Fibroblast of lung (primary cell): Measurements from ENCODE around the gene TMUB1.

ENCODE experiments used
- EZH2 ChIP-seq: IDR thresholded peaks from 2 replicates; pipeline ENCODE4 v1.5.1; 2012; ENCODE audit warnings: low read length, control low read depth, mild to moderate bottlenecking; ENCODE audit errors: missing control alignments
- TF ChIP-seq, protein P1 (sequence below), 2 donors: IDR thresholded peaks in 1 of 2; conservative IDR thresholded peaks in 1 of 2; 1 replicate in 1 of 2; 2 replicates in 1 of 2; pipeline ENCODE4 v1.5.1; 2011 to 2012; ENCODE audit warnings: low read length in 2 of 2, control low read depth in 1 of 2, inconsistent platforms in 1 of 2, low read depth in 1 of 2, mild to moderate bottlenecking in 1 of 2

DNA sequence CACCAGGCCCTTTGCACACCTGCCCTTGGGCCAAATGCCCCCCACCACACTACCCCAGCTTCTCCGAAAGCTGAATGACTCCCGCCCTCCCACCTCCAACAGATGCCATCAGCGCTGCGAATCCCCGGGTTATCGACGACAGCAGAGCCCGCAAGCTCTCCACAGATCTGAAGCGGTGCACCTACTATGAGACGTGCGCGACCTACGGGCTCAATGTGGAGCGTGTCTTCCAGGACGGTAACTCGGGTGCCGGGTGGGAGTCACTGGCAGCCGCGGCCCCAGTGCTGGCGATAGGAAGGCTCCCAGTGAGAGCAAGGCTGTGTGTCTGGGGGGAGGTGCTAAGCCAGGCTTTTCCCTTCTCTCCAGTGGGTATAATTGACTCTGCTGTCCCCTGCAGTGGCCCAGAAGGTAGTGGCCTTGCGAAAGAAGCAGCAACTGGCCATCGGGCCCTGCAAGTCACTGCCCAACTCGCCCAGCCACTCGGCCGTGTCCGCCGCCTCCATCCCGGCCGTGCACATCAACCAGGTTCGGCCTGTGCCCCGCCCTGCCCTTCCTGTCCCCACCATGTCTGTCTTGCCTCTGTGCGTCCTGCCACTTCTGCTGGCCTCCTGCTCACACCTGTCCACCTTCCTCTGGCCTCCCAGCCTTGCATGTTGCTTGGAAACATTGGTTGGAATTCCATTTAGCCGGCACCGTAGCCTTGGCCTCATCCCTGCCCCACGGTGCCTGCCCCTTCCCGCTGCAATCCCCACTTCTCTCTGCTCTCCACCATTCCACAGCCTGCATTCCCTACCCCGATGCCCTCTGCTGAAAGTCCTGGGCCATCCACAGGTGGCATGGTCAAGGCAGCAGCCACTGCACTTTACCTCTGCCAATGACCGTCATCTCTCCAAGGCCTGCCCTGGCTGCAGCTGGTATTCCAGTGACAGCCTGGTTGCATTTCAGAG lies 35.1 kb upstream of the TMUB1 start:
- TF ChIP-seq, protein P1, sequence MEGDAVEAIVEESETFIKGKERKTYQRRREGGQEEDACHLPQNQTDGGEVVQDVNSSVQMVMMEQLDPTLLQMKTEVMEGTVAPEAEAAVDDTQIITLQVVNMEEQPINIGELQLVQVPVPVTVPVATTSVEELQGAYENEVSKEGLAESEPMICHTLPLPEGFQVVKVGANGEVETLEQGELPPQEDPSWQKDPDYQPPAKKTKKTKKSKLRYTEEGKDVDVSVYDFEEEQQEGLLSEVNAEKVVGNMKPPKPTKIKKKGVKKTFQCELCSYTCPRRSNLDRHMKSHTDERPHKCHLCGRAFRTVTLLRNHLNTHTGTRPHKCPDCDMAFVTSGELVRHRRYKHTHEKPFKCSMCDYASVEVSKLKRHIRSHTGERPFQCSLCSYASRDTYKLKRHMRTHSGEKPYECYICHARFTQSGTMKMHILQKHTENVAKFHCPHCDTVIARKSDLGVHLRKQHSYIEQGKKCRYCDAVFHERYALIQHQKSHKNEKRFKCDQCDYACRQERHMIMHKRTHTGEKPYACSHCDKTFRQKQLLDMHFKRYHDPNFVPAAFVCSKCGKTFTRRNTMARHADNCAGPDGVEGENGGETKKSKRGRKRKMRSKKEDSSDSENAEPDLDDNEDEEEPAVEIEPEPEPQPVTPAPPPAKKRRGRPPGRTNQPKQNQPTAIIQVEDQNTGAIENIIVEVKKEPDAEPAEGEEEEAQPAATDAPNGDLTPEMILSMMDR (conservative IDR thresholded peaks at IDR 0.05 in 1 of 2, IDR thresholded peaks at IDR 0.05 in 1 of 2; ENCODE audit: low read depth in 1 of 2, low read length in 2 of 2), result no peak
- no peak for TF ChIP-seq EZH2
